ENCODE data around the gene SPECC1.
"Not testable (repeated sequence)": the region's sequence is repeated elsewhere in the genome, so short reads cannot be mapped to it uniquely, and the experiment has no call there.

Gene SPECC1

GRCh38 chr17:20028443-20028842 lies 19.3 kb downstream of the SPECC1 start:
- Histone ChIP-seq H3K9ac (no peak overlapping the region), H3K4me1 (peaks cover 0 to 73% (median 31%) of the 10 kb centered on the region in 10 experiments; a peak in 13 of 20 replicates), H3K27me3 (no peaks in the 10 kb centered on the region), H3K27ac (0 out of 22 replicates have a peak overlapping the region, but pooled peaks of 1 of the 11 experiments have one; percentile 23), H4K20me1 (no peaks in the 10 kb centered on the region), H3K4me3 (no peak overlapping the region), H3K36me3 (no peaks in the 10 kb centered on the region), H3K4me2 (peak overlapping the region in 5 of 11 experiments; percentile 2 to 80 (median 55); a peak in 8 of 22 replicates), H3K9me3 (replicated peaks in 1 of 11) (peaks cover 0 to 6% (median 0%) of the 10 kb centered on the region in 11 experiments; a peak in 4 of 22 replicates)
- peak in 1 of 11 experiments; percentile 30; a peak in 1 of 22 replicates for TF ChIP-seq Cebpa-rat (IDR thresholded peaks at IDR 0.05)

GRCh38 chr17:20032636-20033035 lies 23.5 kb downstream of the SPECC1 start:
- Histone ChIP-seq H3K9ac (no peak overlapping the region), H3K4me1 (peaks cover 0 to 70% (median 26%) of the 10 kb centered on the region in 10 experiments; a peak in 12 of 20 replicates), H3K36me3 (no peaks in the 10 kb centered on the region), H3K4me2 (peak overlapping the region in 4 of 11 experiments; percentile 36 to 53 (median 46); a peak in 5 of 22 replicates), H3K4me3 (no peak overlapping the region), H3K27ac (peak overlapping the region in 4 of 11 experiments; percentile 7 to 39 (median 14); a peak in 4 of 22 replicates), H3K27me3 (no peaks in the 10 kb centered on the region), H4K20me1 (no peaks in the 10 kb centered on the region), H3K9me3 (replicated peaks in 1 of 11) (peaks cover 0 to 9% (median 0%) of the 10 kb centered on the region in 11 experiments; a peak in 4 of 22 replicates)
- TF ChIP-seq Cebpa-rat (IDR thresholded peaks at IDR 0.05), result no peak

GRCh38 chr17:20033415-20033814 lies 24.3 kb downstream of the SPECC1 start:
- peak overlapping the region in 3 of 11 experiments; percentile 12 to 39 (median 34); a peak in 4 of 22 replicates for H3K27ac ChIP-seq
- H3K27me3 ChIP-seq, result no peaks in the 10 kb centered on the region
- no peaks in the 10 kb centered on the region for H4K20me1 ChIP-seq
- peaks cover 0 to 9% (median 0%) of the 10 kb centered on the region in 11 experiments; a peak in 4 of 22 replicates for H3K9me3 ChIP-seq (replicated peaks in 1 of 11)
- no peak overlapping the region for H3K4me3 ChIP-seq
- H3K4me2 ChIP-seq, result peak overlapping the region in 5 of 11 experiments; percentile 34 to 75 (median 48); a peak in 10 of 22 replicates
- H3K4me1 ChIP-seq, result peaks cover 0 to 62% (median 26%) of the 10 kb centered on the region in 10 experiments; a peak in 12 of 20 replicates
- H3K36me3 ChIP-seq, result no peaks in the 10 kb centered on the region
- no peak overlapping the region for H3K9ac ChIP-seq
- no peak for TF ChIP-seq Cebpa-rat (IDR thresholded peaks at IDR 0.05)

- H3K4me1 ChIP-seq, result peaks cover 0 to 58% (median 24%) of the 10 kb centered on the region in 10 experiments; a peak in 12 of 20 replicates
- TF ChIP-seq Cebpa-rat (IDR thresholded peaks at IDR 0.05), result no peak
- peaks cover 0 to 9% (median 0%) of the 10 kb centered on the region in 11 experiments; a peak in 4 of 22 replicates for H3K9me3 ChIP-seq (replicated peaks in 1 of 11)
- H3K27ac ChIP-seq, result no peak overlapping the region
- H3K36me3 ChIP-seq, result no peaks in the 10 kb centered on the region
- no peak overlapping the region for H3K4me3 ChIP-seq
- no peak overlapping the region for H3K9ac ChIP-seq
- H3K27me3 ChIP-seq, result no peaks in the 10 kb centered on the region
- no peaks in the 10 kb centered on the region for H4K20me1 ChIP-seq
- no peak overlapping the region for H3K4me2 ChIP-seq
Measured at GRCh38 chr17:20035501-20035900, 26.3 kb downstream of the SPECC1 start.

- H3K4me2 ChIP-seq, result peak overlapping the region in 2 of 11 experiments; percentile 17 to 47; a peak in 4 of 22 replicates
- not testable (repeated sequence) for H3K36me3 ChIP-seq; H3K4me3 ChIP-seq; H4K20me1 ChIP-seq; H3K27ac ChIP-seq; H3K9ac ChIP-seq; H3K9me3 ChIP-seq (replicated peaks in 1 of 11); H3K27me3 ChIP-seq
- H3K4me1 ChIP-seq, result peaks cover under 1 to 52% (median 14%) of the 10 kb centered on the region in 10 experiments; a peak in 17 of 20 replicates
Measured at GRCh38 chr17:20037286-20037685, 28.1 kb downstream of the SPECC1 start.

GRCh38 chr17:20039037-20039436 lies 29.9 kb downstream of the SPECC1 start:
- Histone ChIP-seq H4K20me1 (no peaks in the 10 kb centered on the region), H3K4me3 (no peak overlapping the region), H3K4me2 (no peak overlapping the region), H3K9me3 (replicated peaks in 1 of 11) (no peaks in the 10 kb centered on the region), H3K27ac (no peak overlapping the region), H3K27me3 (no peaks in the 10 kb centered on the region), H3K36me3 (no peaks in the 10 kb centered on the region), H3K9ac (no peak overlapping the region), H3K4me1 (peaks cover 15 to 52% (median 19%) of the 10 kb centered on the region in 10 experiments)
- TF ChIP-seq Cebpa-rat (IDR thresholded peaks at IDR 0.05), result no peak

- H3K36me3 ChIP-seq, result no peaks in the 10 kb centered on the region
- no peak overlapping the region for H3K9ac ChIP-seq
- no peaks in the 10 kb centered on the region for H4K20me1 ChIP-seq
- H3K4me3 ChIP-seq, result no peak overlapping the region
- no peaks in the 10 kb centered on the region for H3K27me3 ChIP-seq
- H3K4me2 ChIP-seq, result peak overlapping the region in 3 of 11 experiments; percentile 14 to 30 (median 30); a peak in 3 of 22 replicates
- no peak overlapping the region for H3K27ac ChIP-seq
- no peaks in the 10 kb centered on the region for H3K9me3 ChIP-seq (replicated peaks in 1 of 11)
- TF ChIP-seq Cebpa-rat (IDR thresholded peaks at IDR 0.05), result no peak
- peaks cover 15 to 55% (median 19%) of the 10 kb centered on the region in 10 experiments for H3K4me1 ChIP-seq
Measured at GRCh38 chr17:20040216-20040615, 31.1 kb downstream of the SPECC1 start.

GRCh38 chr17:20043021-20043420 lies 33.9 kb downstream of the SPECC1 start:
- TF ChIP-seq Cebpa-rat (IDR thresholded peaks at IDR 0.05), result no peak
- H3K9ac ChIP-seq, result no peak overlapping the region
- no peaks in the 10 kb centered on the region for H3K36me3 ChIP-seq
- peaks cover 15 to 39% (median 19%) of the 10 kb centered on the region in 10 experiments for H3K4me1 ChIP-seq
- H3K9me3 ChIP-seq (replicated peaks in 1 of 11), result no peaks in the 10 kb centered on the region
- peak overlapping the region in 6 of 11 experiments; percentile 4 to 48 (median 18); a peak in 7 of 22 replicates for H3K27ac ChIP-seq
- no peaks in the 10 kb centered on the region for H3K27me3 ChIP-seq
- H3K4me2 ChIP-seq, result peak overlapping the region; percentile 53 to 79 (median 72)
- H4K20me1 ChIP-seq, result no peaks in the 10 kb centered on the region
- no peak overlapping the region for H3K4me3 ChIP-seq

GRCh38 chr17:20045476-20045875 lies 36.3 kb downstream of the SPECC1 start:
- Histone ChIP-seq H3K36me3 (no peaks in the 10 kb centered on the region), H3K9me3 (replicated peaks in 1 of 11) (no peaks in the 10 kb centered on the region), H3K27ac (no peak overlapping the region), H3K27me3 (no peaks in the 10 kb centered on the region), H3K4me2 (no peak overlapping the region), H3K9ac (no peak overlapping the region), H3K4me3 (no peak overlapping the region), H3K4me1 (peaks cover 15 to 35% (median 19%) of the 10 kb centered on the region in 10 experiments), H4K20me1 (no peaks in the 10 kb centered on the region)
- no peak for TF ChIP-seq Cebpa-rat (IDR thresholded peaks at IDR 0.05)

GRCh38 chr17:20046629-20047028 lies 37.5 kb downstream of the SPECC1 start:
- Histone ChIP-seq H3K27ac (no peak overlapping the region), H3K9ac (no peak overlapping the region), H3K9me3 (replicated peaks in 1 of 11) (no peaks in the 10 kb centered on the region), H3K4me1 (peaks cover 15 to 27% (median 19%) of the 10 kb centered on the region in 10 experiments), H3K4me2 (no peak overlapping the region), H4K20me1 (no peaks in the 10 kb centered on the region), H3K4me3 (no peak overlapping the region), H3K36me3 (no peaks in the 10 kb centered on the region), H3K27me3 (no peaks in the 10 kb centered on the region)
- no peak for TF ChIP-seq Cebpa-rat (IDR thresholded peaks at IDR 0.05)
